ENCODE results near the gene SYTL2. TPM values are rescaled to one million over a fixed set of nuclear protein-coding genes. Genes with fewer than 3 reads are reported as not detected.
A peak's percentile ranks its signal among the peaks of the same experiment; 100 is the strongest.

SYTL2 gene
- total RNA-seq, 1 experiment from 2014 or later = 57.1 TPM

DNA sequence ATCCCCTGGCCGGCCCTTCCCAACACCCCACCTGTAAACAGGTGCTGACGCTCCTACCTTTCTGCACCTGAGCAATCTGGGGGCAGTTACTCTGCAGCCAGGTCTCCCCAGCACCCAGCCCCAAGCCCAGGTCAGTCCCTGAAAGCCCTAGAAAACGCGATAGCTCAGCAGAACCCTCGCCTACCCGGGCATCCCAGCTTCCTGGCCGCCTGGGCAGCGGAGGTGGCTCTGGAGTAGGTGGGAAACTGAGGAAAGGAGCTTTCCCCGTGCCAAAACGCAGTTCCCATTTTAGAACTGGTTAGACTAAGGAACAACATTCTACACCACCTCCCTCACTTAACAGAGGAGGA lies 445 bp downstream of the SYTL2 start:
- intact Hi-C loops (cut with micrococcal nuclease) = loop anchor here (2.0 to 5.0 kb wide), 2 partner anchors 18 to 37 kb away; no protein-coding TSS in a partner anchor
- Histone ChIP-seq H3K27ac (ENCODE audit: low read length) (peak overlapping the region; percentile 20), H3K9ac (ENCODE audit: low read length) (peak overlapping the region; percentile 66), H3K4me3 (ENCODE audit: low read length) (peak overlapping the region; percentile 77), H3F3A (ENCODE audit: low read length, unreplicated experiment) (peaks cover 14% of the 10 kb centered on the region), H3K36me3 (ENCODE audit: low read depth, low read length) (no peaks in the 10 kb centered on the region), H3K4me2 (ENCODE audit: low read length) (peak overlapping the region; percentile 97), H3K4me1 (ENCODE audit: insufficient read depth, low read length) (peaks cover 55% of the 10 kb centered on the region), H3K9me2 (replicated peaks; ENCODE audit: low read length) (no peaks in the 10 kb centered on the region), H2AFZ (ENCODE audit: low read length) (peak overlapping the region; percentile 95), H3K79me2 (ENCODE audit: low read length) (peaks cover 46% of the 10 kb centered on the region), H4K20me1 (ENCODE audit: low read length) (no peaks in the 10 kb centered on the region), H3K27me3 (ENCODE audit: low read length) (no peaks in the 10 kb centered on the region), H3K9me3 (ENCODE audit: low read length) (no peaks in the 10 kb centered on the region)
- BruUV-seq (replicated peaks) = TSS peak; percentile 44
- POLR2A ChIA-PET (ENCODE audit: unreplicated experiment) = interaction anchor here (0.6 kb wide), 1 partner anchor 20 kb away, joined by 6 read pairs; no protein-coding TSS in a partner anchor
- no peak for DNase-seq
- no peak for ATAC-seq
- TF ChIP-seq, protein P1, sequence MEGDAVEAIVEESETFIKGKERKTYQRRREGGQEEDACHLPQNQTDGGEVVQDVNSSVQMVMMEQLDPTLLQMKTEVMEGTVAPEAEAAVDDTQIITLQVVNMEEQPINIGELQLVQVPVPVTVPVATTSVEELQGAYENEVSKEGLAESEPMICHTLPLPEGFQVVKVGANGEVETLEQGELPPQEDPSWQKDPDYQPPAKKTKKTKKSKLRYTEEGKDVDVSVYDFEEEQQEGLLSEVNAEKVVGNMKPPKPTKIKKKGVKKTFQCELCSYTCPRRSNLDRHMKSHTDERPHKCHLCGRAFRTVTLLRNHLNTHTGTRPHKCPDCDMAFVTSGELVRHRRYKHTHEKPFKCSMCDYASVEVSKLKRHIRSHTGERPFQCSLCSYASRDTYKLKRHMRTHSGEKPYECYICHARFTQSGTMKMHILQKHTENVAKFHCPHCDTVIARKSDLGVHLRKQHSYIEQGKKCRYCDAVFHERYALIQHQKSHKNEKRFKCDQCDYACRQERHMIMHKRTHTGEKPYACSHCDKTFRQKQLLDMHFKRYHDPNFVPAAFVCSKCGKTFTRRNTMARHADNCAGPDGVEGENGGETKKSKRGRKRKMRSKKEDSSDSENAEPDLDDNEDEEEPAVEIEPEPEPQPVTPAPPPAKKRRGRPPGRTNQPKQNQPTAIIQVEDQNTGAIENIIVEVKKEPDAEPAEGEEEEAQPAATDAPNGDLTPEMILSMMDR (conservative IDR thresholded peaks at IDR 0.05; ENCODE audit: low read depth, low read length) = no peak
- TF ChIP-seq EZH2 (IDR thresholded peaks at IDR 0.05; ENCODE audit: low read length, unreplicated experiment) = no peak
- no peak for TF ChIP-seq EZH2phosphoT487 (IDR thresholded peaks at IDR 0.05; ENCODE audit: borderline replicate concordance, low read length)
- CTCF ChIA-PET = interaction anchor here (1.4 kb wide), 1 partner anchor 145 kb away, joined by 3 read pairs; the partner anchor contains the start of gene CREBZF

DNA sequence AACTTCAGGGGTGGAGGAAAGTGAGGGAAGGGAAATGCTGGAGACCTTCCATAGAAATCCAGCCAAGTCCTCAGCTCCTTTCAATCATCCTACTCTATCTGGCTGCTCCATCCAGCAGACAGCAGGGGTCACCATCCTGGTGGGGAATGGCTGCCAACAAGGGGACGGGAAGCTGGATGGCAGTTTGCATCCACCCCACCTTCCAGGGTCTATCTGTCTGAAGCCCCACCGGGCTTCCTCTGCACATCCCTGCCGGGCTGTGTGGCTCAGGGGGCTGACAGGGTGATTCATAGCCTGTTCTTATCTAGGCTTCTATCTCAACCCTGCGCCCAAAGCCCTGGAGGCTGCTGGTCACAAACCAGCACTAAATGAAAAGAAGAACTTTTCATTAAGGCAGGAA lies 1.1 kb downstream of the SYTL2 start:
- intact Hi-C loops (cut with micrococcal nuclease) = loop anchor here (2.0 to 5.0 kb wide), 2 partner anchors 19 to 37 kb away; no protein-coding TSS in a partner anchor
- Histone ChIP-seq H3K27ac (ENCODE audit: low read length) (no peak overlapping the region), H3K36me3 (ENCODE audit: low read depth, low read length) (no peaks in the 10 kb centered on the region), H3K79me2 (ENCODE audit: low read length) (peaks cover 53% of the 10 kb centered on the region), H3F3A (ENCODE audit: low read length, unreplicated experiment) (peaks cover 9% of the 10 kb centered on the region), H3K4me1 (ENCODE audit: insufficient read depth, low read length) (peaks cover 50% of the 10 kb centered on the region), H3K4me3 (ENCODE audit: low read length) (peak overlapping the region; percentile 77), H2AFZ (ENCODE audit: low read length) (no peak overlapping the region), H3K9ac (ENCODE audit: low read length) (peak overlapping the region; percentile 66), H3K27me3 (ENCODE audit: low read length) (no peaks in the 10 kb centered on the region), H3K4me2 (ENCODE audit: low read length) (peak overlapping the region; percentile 97), H4K20me1 (ENCODE audit: low read length) (no peaks in the 10 kb centered on the region), H3K9me3 (ENCODE audit: low read length) (no peaks in the 10 kb centered on the region), H3K9me2 (replicated peaks; ENCODE audit: low read length) (no peaks in the 10 kb centered on the region)
- no TSS peak for BruUV-seq (replicated peaks)
- DNase-seq (peak; percentile 44), ATAC-seq (peak; percentile 12; the same call in 1 of the 2 replicates)
- ChIA-PET CTCF (interaction anchor here (0.5 to 1.4 kb wide), 8 partner anchors 14 to 148 kb away, joined by 3 to 8 read pairs (median 3); partner anchors contain the start of genes CCDC83 and CREBZF), POLR2A (ENCODE audit: unreplicated experiment) (interaction anchor here (0.6 kb wide), 1 partner anchor 12 kb away, joined by 6 read pairs; no protein-coding TSS in a partner anchor)
- TF ChIP-seq, protein P1 (conservative IDR thresholded peaks at IDR 0.05; ENCODE audit: low read depth, low read length) = peak; percentile 67
- no peak for TF ChIP-seq EZH2phosphoT487 (IDR thresholded peaks at IDR 0.05; ENCODE audit: borderline replicate concordance, low read length)

DNA sequence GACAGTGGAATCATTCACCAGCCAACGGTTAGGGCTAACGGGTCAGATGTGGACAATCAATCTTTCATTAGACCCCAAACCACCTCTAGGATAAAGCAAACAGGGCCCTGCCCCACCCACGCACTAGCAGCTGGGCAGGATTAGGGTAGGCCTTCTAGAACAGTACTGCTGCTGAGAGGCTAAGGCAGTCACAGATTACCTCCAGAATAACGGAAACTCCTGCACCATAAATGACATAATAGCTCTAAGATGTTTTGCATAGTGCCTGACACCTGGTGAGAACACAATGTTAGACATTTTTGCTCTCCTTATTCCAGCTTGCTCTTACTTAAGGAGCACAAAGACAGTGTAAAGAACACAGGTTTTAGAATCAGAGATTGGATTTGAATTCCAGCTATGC lies 1.8 kb downstream of the SYTL2 start:
- Histone ChIP-seq H3K27me3 (ENCODE audit: low read length) (no peaks in the 10 kb centered on the region), H3K36me3 (ENCODE audit: low read depth, low read length) (no peaks in the 10 kb centered on the region), H3K27ac (ENCODE audit: low read length) (no peak overlapping the region), H3K9me3 (ENCODE audit: low read length) (no peaks in the 10 kb centered on the region), H3K4me1 (ENCODE audit: insufficient read depth, low read length) (peaks cover 44% of the 10 kb centered on the region), H3K9ac (ENCODE audit: low read length) (no peak overlapping the region), H3K9me2 (replicated peaks; ENCODE audit: low read length) (no peaks in the 10 kb centered on the region), H3K4me2 (ENCODE audit: low read length) (peak overlapping the region; percentile 97), H3K79me2 (ENCODE audit: low read length) (peaks cover 59% of the 10 kb centered on the region), H3K4me3 (ENCODE audit: low read length) (peak overlapping the region; percentile 77), H4K20me1 (ENCODE audit: low read length) (no peaks in the 10 kb centered on the region), H2AFZ (ENCODE audit: low read length) (no peak overlapping the region), H3F3A (ENCODE audit: low read length, unreplicated experiment) (peaks cover 3% of the 10 kb centered on the region)
- ChIA-PET CTCF (interaction anchor here (0.5 to 1.4 kb wide), 9 partner anchors 13 to 1812 kb away, joined by 3 to 8 read pairs (median 3); partner anchors contain the start of genes CCDC83 and CREBZF), POLR2A (ENCODE audit: unreplicated experiment) (interaction anchor here (0.6 kb wide), 1 partner anchor 11 kb away, joined by 6 read pairs; no protein-coding TSS in a partner anchor)
- DNase-seq (no peak), ATAC-seq (no peak)
- intact Hi-C loops (cut with micrococcal nuclease) = no loop called here
- TF ChIP-seq, protein P1 (conservative IDR thresholded peaks at IDR 0.05; ENCODE audit: low read depth, low read length) = no peak
- TF ChIP-seq EZH2phosphoT487 (IDR thresholded peaks at IDR 0.05; ENCODE audit: borderline replicate concordance, low read length) = no peak
- no peak for TF ChIP-seq EZH2 (IDR thresholded peaks at IDR 0.05; ENCODE audit: low read length, unreplicated experiment)
- BruUV-seq (replicated peaks) = no TSS peak

Measured in PC-3 (cell line).